ENCODE results near the gene TPRA1.

GRCh38 chr3:127565711-127566110 lies 24.8 kb downstream of the TPRA1 start:
- no peak for TF ChIP-seq CTCF (IDR thresholded peaks at IDR 0.05)
- TF ChIP-seq POLR2A (IDR thresholded peaks at IDR 0.05): no peak

Data from testis (tissue), 2 donors.